Keratinocyte (primary cell): ENCODE measurements around the gene ANKRD13A. TPM values are rescaled to one million over a fixed set of nuclear protein-coding genes. Genes with fewer than 3 reads are reported as not detected.

Source experiments
- polyA plus RNA-seq, 5 experiments: library from polyadenylated mRNA; depleted of rRNA in 3 of 5; stranded (reverse) in 3 of 5; stranded (forward) in 1 of 5; unstranded in 1 of 5; fragments of >200 nt; gene quantifications; 1 replicate in 1 of 5; 2 replicates in 3 of 5; 3 replicates in 1 of 5; pipeline versions ENCODE4 v1.2.1 to v1.2.3, GENCODE V29; 2011 to 2012; ENCODE audit warnings: missing spikeins in 2 of 5, low read depth in 1 of 5, low replicate concordance in 1 of 5
- small RNA-seq, 3 experiments: library from RNA; depleted of rRNA; stranded (forward); fragments of <200 nt; gene quantifications; one replicate each; pipeline ENCODE3, GENCODE V24; 2012; ENCODE audit warnings: low read depth in 3 of 3, low replicate concordance in 1 of 3; ENCODE audit not compliant: insufficient read length in 3 of 3

ANKRD13A gene
- polyA plus RNA-seq, 1 donor (not counting 4 experiments of a cell fraction or from before 2014, with no cell fraction given): 73.1 TPM

Small RNA genes lying within 50 kb of the gene (small RNA-seq; reads per million reads assigned to genes)
- 0 reads per million in 3 experiments for gene AC007546.2

Other genes starting within 250 kb of the ANKRD13A start
- 0.46 to 0.76 TPM (median 0.70 TPM) in 3 replicates for gene TRPV4, start 166.0 kb upstream of the ANKRD13A start, polyA plus RNA-seq
- 54.6 to 73.7 TPM (median 66.9 TPM) in 3 replicates for gene GLTP, start 118.9 kb upstream of the ANKRD13A start, polyA plus RNA-seq
- gene TCHP, start 99.2 kb upstream of the ANKRD13A start, polyA plus RNA-seq: 6.8 to 10.1 TPM (median 9.6 TPM) in 3 replicates
- 19.1 to 30.3 TPM (median 25.9 TPM) in 3 replicates for gene GIT2, start 3.1 kb upstream of the ANKRD13A start, polyA plus RNA-seq
- gene C12orf76, start 49.1 kb downstream of the ANKRD13A start, polyA plus RNA-seq: 4.8 to 10.9 TPM (median 7.3 TPM) in 3 replicates
- 4.9 to 8.9 TPM (median 6.0 TPM) in 3 replicates for gene IFT81, start 124.9 kb downstream of the ANKRD13A start, polyA plus RNA-seq